NT2/D1 (cell line): ENCODE data around the gene RHBG.

Experiments
- YY1 ChIP-seq: IDR thresholded peaks from 2 replicates; pipeline ENCODE4 v1.6.1; 2011; ENCODE audit not compliant: insufficient read length, insufficient read depth
- ZNF274 ChIP-seq: IDR thresholded peaks from 2 replicates; pipeline ENCODE4 v1.6.1; 2011; ENCODE audit warnings: mild to moderate bottlenecking, low read depth, low read length

DNA sequence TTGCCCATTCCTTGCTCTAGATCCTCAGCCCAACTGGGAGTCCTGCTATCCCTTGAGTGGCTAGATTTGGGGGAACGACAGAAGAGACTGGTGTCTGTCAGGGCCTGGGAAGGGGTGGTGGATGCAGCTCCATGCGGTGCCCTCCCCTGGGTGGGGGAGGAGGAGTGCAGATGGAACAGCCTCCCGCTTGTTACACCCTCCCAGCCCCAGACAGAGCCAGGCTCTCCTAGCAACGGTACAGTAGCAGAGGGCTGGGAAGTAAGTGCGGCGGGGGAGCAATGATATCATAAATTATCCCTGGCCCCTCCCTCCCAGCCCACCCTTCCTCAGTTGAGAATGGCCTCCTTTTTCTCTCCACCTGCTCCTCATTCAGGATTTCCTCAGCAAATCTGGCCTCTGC is 37.2 kb downstream of the RHBG start:
- TF ChIP-seq YY1 (no peak), ZNF274 (no peak)
